DOHH2 (cell line): ENCODE measurements around the gene NPAS3.

Source experiments
- CTCF ChIP-seq: fragments of 200-600 bp; sonication (generic); IDR thresholded peaks from one replicate; pipeline ENCODE4 v1.5.1; 2014; ENCODE audit warnings: antibody characterized with exemption, mild to moderate bottlenecking, low read depth, low read length; ENCODE audit not compliant: poor library complexity, severe bottlenecking
- EZH2phosphoT487 ChIP-seq: fragments of 200-600 bp; sonication (generic); IDR thresholded peaks from 2 replicates; pipeline ENCODE4 v1.6.1; 2017; ENCODE audit warnings: borderline replicate concordance, mild to moderate bottlenecking, antibody characterized with exemption, low read length, moderate library complexity, mixed read lengths

DNA sequence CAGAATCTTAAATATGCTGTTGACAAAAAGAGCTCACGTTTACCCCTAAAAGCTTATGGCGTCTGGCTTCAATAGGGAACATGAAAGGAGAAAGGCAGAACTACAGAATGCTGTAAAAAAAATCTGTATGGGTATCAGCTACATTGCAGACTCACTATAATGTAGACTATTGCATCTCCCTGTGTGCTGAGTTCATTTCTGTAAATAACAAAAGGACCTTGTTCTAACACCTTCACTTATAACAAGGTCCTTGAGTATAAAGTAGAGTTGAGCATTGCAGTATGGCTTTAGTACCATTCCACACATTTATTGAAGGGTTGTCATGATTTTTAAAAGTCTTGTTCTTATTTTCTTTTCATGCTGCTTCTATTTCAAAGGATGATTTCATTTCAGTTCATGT lies 165.3 kb downstream of the NPAS3 start:
- TF ChIP-seq CTCF (no peak), EZH2phosphoT487 (no peak)
